SK-N-SH (cell line): Measurements from ENCODE around the gene RFPL2.

Source experiments
- MEF2A ChIP-seq: IDR thresholded peaks from 2 replicates; pipeline ENCODE4 v1.4.0; 2012; ENCODE audit warnings: low read depth, borderline replicate concordance
- MXI1 ChIP-seq: IDR thresholded peaks from 2 replicates; pipeline ENCODE4 v1.6.1; 2012; ENCODE audit warnings: mild to moderate bottlenecking, low read depth, low read length, improper control_type of control experiment
- POLR2AphosphoS5 ChIP-seq: IDR thresholded peaks from 2 replicates; pipeline ENCODE4 v1.6.1; 2012; ENCODE audit warnings: low read depth, low read length
- TAF1 ChIP-seq: IDR thresholded peaks from 2 replicates; pipeline ENCODE4 v1.6.1; 2012; ENCODE audit warnings: low read depth, mild to moderate bottlenecking, low read length, moderate library complexity, borderline replicate concordance
- YY1 ChIP-seq: IDR thresholded peaks from 2 replicates; pipeline ENCODE4 v1.4.0; 2012; ENCODE audit warnings: low read depth, mild to moderate bottlenecking
- TF ChIP-seq, protein P1 (sequence below): fragments of 200-600 bp; sonication (generic); IDR thresholded peaks from 2 replicates; pipeline ENCODE4 v1.6.1; 2017; ENCODE audit warnings: antibody characterized with exemption, mild to moderate bottlenecking, moderate library complexity

GRCh38 chr22:32244547-32244946 lies 39.7 kb upstream of the RFPL2 start:
- TF ChIP-seq MEF2A (no peak), TAF1 (no peak), POLR2AphosphoS5 (no peak), YY1 (no peak), MXI1 (no peak)
- TF ChIP-seq, protein P1, sequence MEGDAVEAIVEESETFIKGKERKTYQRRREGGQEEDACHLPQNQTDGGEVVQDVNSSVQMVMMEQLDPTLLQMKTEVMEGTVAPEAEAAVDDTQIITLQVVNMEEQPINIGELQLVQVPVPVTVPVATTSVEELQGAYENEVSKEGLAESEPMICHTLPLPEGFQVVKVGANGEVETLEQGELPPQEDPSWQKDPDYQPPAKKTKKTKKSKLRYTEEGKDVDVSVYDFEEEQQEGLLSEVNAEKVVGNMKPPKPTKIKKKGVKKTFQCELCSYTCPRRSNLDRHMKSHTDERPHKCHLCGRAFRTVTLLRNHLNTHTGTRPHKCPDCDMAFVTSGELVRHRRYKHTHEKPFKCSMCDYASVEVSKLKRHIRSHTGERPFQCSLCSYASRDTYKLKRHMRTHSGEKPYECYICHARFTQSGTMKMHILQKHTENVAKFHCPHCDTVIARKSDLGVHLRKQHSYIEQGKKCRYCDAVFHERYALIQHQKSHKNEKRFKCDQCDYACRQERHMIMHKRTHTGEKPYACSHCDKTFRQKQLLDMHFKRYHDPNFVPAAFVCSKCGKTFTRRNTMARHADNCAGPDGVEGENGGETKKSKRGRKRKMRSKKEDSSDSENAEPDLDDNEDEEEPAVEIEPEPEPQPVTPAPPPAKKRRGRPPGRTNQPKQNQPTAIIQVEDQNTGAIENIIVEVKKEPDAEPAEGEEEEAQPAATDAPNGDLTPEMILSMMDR: no peak
